ENCODE data around the gene NLGN1.

DNA sequence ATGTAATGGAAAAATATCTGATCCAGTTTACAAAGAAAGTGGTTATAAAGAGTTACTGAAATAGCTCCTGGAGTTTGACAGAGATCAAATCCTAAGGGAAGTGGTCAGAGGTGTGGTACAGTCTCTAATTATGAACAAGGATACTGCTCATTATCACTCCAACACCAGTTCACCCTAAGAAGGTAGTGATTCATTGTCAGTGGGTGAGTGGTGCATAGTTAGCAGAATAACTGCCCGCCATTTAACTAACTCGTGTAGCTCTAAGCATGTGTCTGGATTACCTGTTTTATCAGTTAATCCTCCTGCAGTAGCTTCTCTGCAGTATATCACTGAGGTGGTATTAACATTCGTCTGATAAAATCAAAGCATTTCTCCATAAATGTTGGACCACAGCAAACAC is 700.1 kb downstream of the NLGN1 start:
- TF ChIP-seq GATA2 (IDR thresholded peaks at IDR 0.05; ENCODE audit: low read depth, low read length): no peak
- no peak for TF ChIP-seq GATA3 (IDR thresholded peaks at IDR 0.05; ENCODE audit: low read depth, low read length)

Measured in SH-SY5Y (cell line).